B cell (primary cell): Measurements from ENCODE around the gene HTR3E.

ENCODE experiments used
- CTCF ChIP-seq: fragments of 200-600 bp; IDR thresholded peaks from one replicate; pipeline ENCODE4 v1.8.0; 2022; ENCODE audit warnings: antibody characterized with exemption, mild to moderate bottlenecking
- EZH2 ChIP-seq: IDR thresholded peaks from 2 replicates; pipeline ENCODE4 v1.6.1; 2012; ENCODE audit warnings: borderline replicate concordance, low read depth, mild to moderate bottlenecking, moderate library complexity, low read length; ENCODE audit not compliant: insufficient read depth, poor library complexity, severe bottlenecking

DNA sequence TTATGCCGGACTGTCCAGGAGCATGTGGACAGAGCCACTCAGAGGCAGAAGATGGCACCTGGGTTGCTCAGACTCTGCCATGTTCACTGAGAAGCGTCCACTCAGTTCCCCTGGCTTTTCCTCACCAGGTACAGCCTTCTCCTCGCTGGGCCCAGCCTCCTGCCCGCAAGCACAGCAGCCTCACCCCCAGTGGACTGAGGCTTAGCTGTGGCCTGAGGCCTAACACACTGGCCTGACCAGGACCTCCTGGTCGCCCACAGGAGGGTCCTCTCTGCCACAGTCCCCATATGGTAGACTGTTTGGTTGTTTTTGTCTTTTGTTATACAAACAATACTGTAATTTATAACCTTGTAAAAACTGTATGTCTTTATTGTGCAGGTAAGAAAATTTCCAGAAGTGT, 28.5 kb upstream of the HTR3E start:
- TF ChIP-seq CTCF (no peak), EZH2 (no peak)
